ENCODE data around the gene SERPINB6. TPM values are rescaled to one million over a fixed set of nuclear protein-coding genes. Genes with fewer than 3 reads are reported as not detected.

SERPINB6 gene
- total and polyA plus RNA-seq, 9 of the 15 experiments (the other 6 are each of a cell fraction or from before 2014, with no cell fraction given) = 86.6 to 211 (median 143) TPM

GRCh38 chr6:2984738-2985406 lies 13.5 kb upstream of the SERPINB6 start (continued):
- TF ChIP-seq E2F8 (IDR thresholded peaks at IDR 0.05; ENCODE audit: low read depth, partially characterized antibody) = no peak
- TF ChIP-seq JUND (IDR thresholded peaks at IDR 0.05; ENCODE audit: borderline replicate concordance, low read depth, low read length) = peak; percentile 13; the same call in 1 of the 2 replicates
- TF ChIP-seq JUND (tag; IDR thresholded peaks at IDR 0.05; ENCODE audit: borderline replicate concordance, low read depth, low read length) = peak; percentile 29; the same call in 1 of the 3 replicates
- TF ChIP-seq PREB (CRISPR knock-in tag; IDR thresholded peaks at IDR 0.05) = no peak
- TF ChIP-seq MTF1 (CRISPR knock-in tag; IDR thresholded peaks at IDR 0.05; ENCODE audit: borderline replicate concordance) = no peak
- no peak for TF ChIP-seq SAFB2 (IDR thresholded peaks at IDR 0.05; ENCODE audit: borderline replicate concordance, low read depth, low read length, severe bottlenecking)
- 0 out of 2 replicates have a peak, but pooled peaks have one; percentile 7 for TF ChIP-seq ETV1 (tag; conservative IDR thresholded peaks at IDR 0.05; ENCODE audit: low read depth)
- TF ChIP-seq E2F3 (CRISPR knock-in tag; IDR thresholded peaks at IDR 0.05) = no peak
- TF ChIP-seq C11orf30 (IDR thresholded peaks at IDR 0.05; ENCODE audit: low read depth) = peak; percentile 47; the same call in 1 of the 2 replicates
- TF ChIP-seq TRIM24 (IDR thresholded peaks at IDR 0.05) = no peak
- 0 out of 2 replicates have a peak, but pooled peaks have one; percentile 47 for TF ChIP-seq CREB3 (tag; conservative IDR thresholded peaks at IDR 0.05; ENCODE audit: low read depth)
- TF ChIP-seq SFPQ (IDR thresholded peaks at IDR 0.05; ENCODE audit: low read depth, low read length) = no peak
- TF ChIP-seq BHLHE40 (IDR thresholded peaks at IDR 0.05; ENCODE audit: low read length) = no peak
- peak; percentile 56; the same call in 1 of the 2 replicates for TF ChIP-seq CXXC5 (CRISPR knock-in tag; IDR thresholded peaks at IDR 0.05)
- TF ChIP-seq CHD2 (IDR thresholded peaks at IDR 0.05; ENCODE audit: low read depth, low read length) = no peak
- TF ChIP-seq SPI1 (IDR thresholded peaks at IDR 0.05; ENCODE audit: borderline replicate concordance, low read depth, low read length) = no peak
- TF ChIP-seq CEBPB (tag; IDR thresholded peaks at IDR 0.05) = no peak
- TF ChIP-seq GABPB1 (CRISPR knock-in tag; IDR thresholded peaks at IDR 0.05) = no peak
- no peak for TF ChIP-seq CBX5 (IDR thresholded peaks at IDR 0.05; ENCODE audit: borderline replicate concordance, low read depth)
- TF ChIP-seq NFATC3 (IDR thresholded peaks at IDR 0.05) = no peak
- TF ChIP-seq MAFF (IDR thresholded peaks at IDR 0.05; ENCODE audit: low read length) = no peak
- TF ChIP-seq MAZ (CRISPR knock-in tag; conservative IDR thresholded peaks at IDR 0.05 in 1 of 2, IDR thresholded peaks at IDR 0.05 in 1 of 2) = 0 out of 4 replicates have a peak, but pooled peaks of 1 of the 2 experiments have one; percentile 22

All from K562 (cell line).